MM.1S (cell line): ENCODE results near the gene ELF5.

Experiments used
- CTCF ChIP-seq: fragments of 300-600 bp; sonication (generic); IDR thresholded peaks from 2 replicates; pipeline ENCODE4 v1.5.1; 2016; ENCODE audit warnings: antibody characterized with exemption, low read length, mixed read lengths
- EZH2phosphoT487 ChIP-seq: fragments of 300-600 bp; sonication (generic); IDR thresholded peaks from 2 replicates; pipeline ENCODE4 v1.6.1; 2018; ENCODE audit warnings: antibody characterized with exemption, low read length

DNA sequence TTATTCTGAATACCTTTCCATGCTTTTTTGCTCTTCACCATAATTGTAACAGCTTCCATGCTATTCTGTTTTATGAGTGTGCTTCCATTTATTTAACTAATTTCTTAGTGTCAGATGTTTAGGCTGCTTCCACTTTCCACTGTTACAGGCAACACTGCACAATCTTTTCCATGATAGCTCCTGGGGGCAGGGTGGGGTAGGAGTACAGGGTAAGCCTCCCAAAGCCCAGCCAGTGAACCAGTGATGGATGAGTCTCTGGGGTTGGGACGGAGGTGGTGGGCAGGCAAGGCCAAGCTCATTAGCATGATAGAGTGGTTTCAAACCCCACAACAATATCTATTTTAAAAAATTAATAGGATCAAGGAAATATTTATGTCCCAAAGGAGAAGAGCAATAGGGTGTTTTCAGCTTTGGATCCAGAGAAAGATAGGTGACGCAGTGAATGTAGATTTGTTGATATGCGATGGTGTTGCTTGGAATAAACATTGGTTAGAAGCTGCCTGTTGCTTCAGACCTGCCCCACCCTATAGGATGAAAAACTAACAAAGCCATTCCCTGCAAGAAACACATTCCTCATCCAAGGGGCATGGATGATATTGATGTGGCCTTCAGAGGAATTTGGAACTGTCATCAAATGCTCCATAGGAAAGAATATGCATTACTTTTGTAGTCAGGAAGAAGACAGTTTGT is 17.1 kb upstream of the ELF5 start:
- TF ChIP-seq CTCF (no peak), EZH2phosphoT487 (no peak)
